A549 (cell line): ENCODE measurements around the gene POU3F3.

ENCODE experiments used
- CBX2 ChIP-seq: fragments of 200-600 bp; sonication (generic); IDR thresholded peaks from 2 replicates; pipeline ENCODE4 v1.6.1; 2016; ENCODE audit warnings: low read depth, mild to moderate bottlenecking, borderline replicate concordance
- CBX8 ChIP-seq: fragments of 200-600 bp; sonication (generic); IDR thresholded peaks from 2 replicates; pipeline ENCODE4 v1.6.1; 2016
- CTCF ChIP-seq: fragments of >200 bp; sonication (Bioruptor Twin); formaldehyde crosslinking; IDR thresholded peaks from 3 replicates; pipeline ENCODE4 v1.5.1; 2016
- EP300 ChIP-seq, 2 experiments: fragments of >200 bp; sonication (Bioruptor Twin); formaldehyde crosslinking; IDR thresholded peaks; 2 replicates in 1 of 2; 3 replicates in 1 of 2; pipeline ENCODE4 v1.6.1; 2016 to 2017
- KDM1A ChIP-seq: fragments of 200-600 bp; sonication (generic); IDR thresholded peaks from 2 replicates; pipeline ENCODE4 v1.6.1; 2016; ENCODE audit warnings: low read depth, mild to moderate bottlenecking
- MYC ChIP-seq: IDR thresholded peaks from 2 replicates; pipeline ENCODE4 v1.6.1; 2012; ENCODE audit warnings: mild to moderate bottlenecking, inconsistent platforms, low read length, improper control_type of control experiment, borderline replicate concordance
- NFE2L2 ChIP-seq: fragments of 150-350 bp; conservative IDR thresholded peaks from 2 replicates; pipeline ENCODE4 v1.6.1; 2014; ENCODE audit warnings: low read length
- NR3C1 ChIP-seq: fragments of >200 bp; sonication (Bioruptor Twin); formaldehyde crosslinking; IDR thresholded peaks from 3 replicates; pipeline ENCODE4 v1.6.1; 2017
- PBX3 ChIP-seq: IDR thresholded peaks from 2 replicates; pipeline ENCODE4 v1.6.1; 2012
- POLR2A ChIP-seq: IDR thresholded peaks from 2 replicates; pipeline ENCODE4 v1.6.1; 2012; ENCODE audit warnings: mild to moderate bottlenecking, low read length
- RAD21 ChIP-seq, 2 experiments: fragments of >200 bp in 1 of 2; sonication (Bioruptor Twin) in 1 of 2; formaldehyde crosslinking in 1 of 2; IDR thresholded peaks in 1 of 2; conservative IDR thresholded peaks in 1 of 2; 2 replicates in 1 of 2; 3 replicates in 1 of 2; pipeline ENCODE4 v1.6.1; 2012 to 2018; ENCODE audit warnings: inconsistent platforms in 1 of 2
- RCOR1 ChIP-seq: fragments of 150-350 bp; IDR thresholded peaks from 2 replicates; pipeline ENCODE4 v1.6.1; 2014; ENCODE audit warnings: antibody characterized with exemption, low read length, low read depth
- RFX5 ChIP-seq: fragments of 450-650 bp; IDR thresholded peaks from 2 replicates; pipeline ENCODE4 v1.7.1; 2014; ENCODE audit warnings: antibody characterized with exemption, mild to moderate bottlenecking, moderate library complexity
- TF ChIP-seq, protein P1 (sequence below): fragments of 250-450 bp; sonication (Bioruptor Pico); IDR thresholded peaks from 2 replicates; pipeline ENCODE4 v1.5.0; 2021; ENCODE audit warnings: mild to moderate bottlenecking, moderate library complexity, borderline replicate concordance

- TF ChIP-seq CBX2 = no peak
- TF ChIP-seq RAD21 (conservative IDR thresholded peaks at IDR 0.05 in 1 of 2, IDR thresholded peaks at IDR 0.05 in 1 of 2) = no peak
- TF ChIP-seq CTCF = no peak
- TF ChIP-seq CBX8 = no peak
- no peak for TF ChIP-seq POLR2A
- TF ChIP-seq RCOR1 = no peak
- TF ChIP-seq NR3C1 = no peak
- no peak for TF ChIP-seq RFX5
- TF ChIP-seq PBX3 = no peak
- TF ChIP-seq KDM1A = no peak
- TF ChIP-seq NFE2L2 = no peak
- no peak for TF ChIP-seq EP300 (IDR thresholded peaks at IDR 0.05)
- no peak for TF ChIP-seq MYC
- TF ChIP-seq, protein P1, sequence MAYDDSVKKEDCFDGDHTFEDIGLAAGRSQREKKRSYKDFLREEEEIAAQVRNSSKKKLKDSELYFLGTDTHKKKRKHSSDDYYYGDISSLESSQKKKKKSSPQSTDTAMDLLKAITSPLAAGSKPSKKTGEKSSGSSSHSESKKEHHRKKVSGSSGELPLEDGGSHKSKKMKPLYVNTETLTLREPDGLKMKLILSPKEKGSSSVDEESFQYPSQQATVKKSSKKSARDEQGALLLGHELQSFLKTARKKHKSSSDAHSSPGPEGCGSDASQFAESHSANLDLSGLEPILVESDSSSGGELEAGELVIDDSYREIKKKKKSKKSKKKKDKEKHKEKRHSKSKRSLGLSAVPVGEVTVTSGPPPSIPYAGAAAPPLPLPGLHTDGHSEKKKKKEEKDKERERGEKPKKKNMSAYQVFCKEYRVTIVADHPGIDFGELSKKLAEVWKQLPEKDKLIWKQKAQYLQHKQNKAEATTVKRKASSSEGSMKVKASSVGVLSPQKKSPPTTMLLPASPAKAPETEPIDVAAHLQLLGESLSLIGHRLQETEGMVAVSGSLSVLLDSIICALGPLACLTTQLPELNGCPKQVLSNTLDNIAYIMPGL = no peak
Measured at GRCh38 chr2:104885119-104885782, 31.3 kb downstream of the POU3F3 start.
